ENCODE measurements around the gene STXBP5L.
"Not testable (repeated sequence)": the region's sequence is repeated elsewhere in the genome, so short reads cannot be mapped to it uniquely, and the experiment has no call there.

Gene STXBP5L

DNA sequence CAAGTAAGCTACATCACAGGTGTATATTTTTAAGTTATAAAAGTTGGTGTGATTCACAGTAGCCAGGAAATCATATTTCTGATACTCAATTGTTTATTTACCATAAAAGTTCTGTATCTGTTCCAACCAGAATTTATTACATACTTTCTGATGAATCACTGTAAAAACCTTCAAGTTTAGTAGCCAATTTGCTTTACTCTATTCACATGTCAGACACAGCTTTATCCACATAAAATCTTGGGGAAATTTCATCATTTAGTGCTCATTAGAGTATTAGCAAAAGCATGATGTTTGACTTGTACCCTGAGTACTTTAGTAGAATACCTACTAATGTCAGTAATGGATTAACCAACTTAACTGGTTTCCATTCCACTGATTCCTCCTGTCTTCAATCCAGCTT is 388.0 kb downstream of the STXBP5L start:
- no peak for TF ChIP-seq CTCF (IDR thresholded peaks at IDR 0.05; ENCODE audit: extremely low read depth, insufficient read depth, missing control alignments)
- in situ Hi-C loops (cut with MboI; ENCODE audit: low pct_unique_long_range_greater_than_20kb, low sequenced_read_pairs, unreplicated experiment) = no loop called here
- DNase-seq (ENCODE audit: low spot score) = no peak

- in situ Hi-C loops (cut with MboI; ENCODE audit: low pct_unique_long_range_greater_than_20kb, low sequenced_read_pairs, unreplicated experiment) = no loop called here
- TF ChIP-seq CTCF (IDR thresholded peaks at IDR 0.05; ENCODE audit: extremely low read depth, insufficient read depth, missing control alignments) = no peak
- no peak for DNase-seq (ENCODE audit: low spot score)
These were observed 416.3 kb downstream of the STXBP5L start for GRCh38 chr3:121324320-121324719.

GRCh38 chr3:121330118-121330517 is 422.1 kb downstream of the STXBP5L start:
- no peak for TF ChIP-seq CTCF (IDR thresholded peaks at IDR 0.05; ENCODE audit: extremely low read depth, insufficient read depth, missing control alignments)
- in situ Hi-C loops (cut with MboI; ENCODE audit: low pct_unique_long_range_greater_than_20kb, low sequenced_read_pairs, unreplicated experiment) = no loop called here
- DNase-seq (ENCODE audit: low spot score) = no peak

- in situ Hi-C loops (cut with MboI; ENCODE audit: low pct_unique_long_range_greater_than_20kb, low sequenced_read_pairs, unreplicated experiment) = no loop called here
- TF ChIP-seq CTCF (IDR thresholded peaks at IDR 0.05; ENCODE audit: extremely low read depth, insufficient read depth, missing control alignments) = no peak
- DNase-seq (ENCODE audit: low spot score) = no peak
These were observed 422.6 kb downstream of the STXBP5L start for GRCh38 chr3:121330634-121331033.

DNA sequence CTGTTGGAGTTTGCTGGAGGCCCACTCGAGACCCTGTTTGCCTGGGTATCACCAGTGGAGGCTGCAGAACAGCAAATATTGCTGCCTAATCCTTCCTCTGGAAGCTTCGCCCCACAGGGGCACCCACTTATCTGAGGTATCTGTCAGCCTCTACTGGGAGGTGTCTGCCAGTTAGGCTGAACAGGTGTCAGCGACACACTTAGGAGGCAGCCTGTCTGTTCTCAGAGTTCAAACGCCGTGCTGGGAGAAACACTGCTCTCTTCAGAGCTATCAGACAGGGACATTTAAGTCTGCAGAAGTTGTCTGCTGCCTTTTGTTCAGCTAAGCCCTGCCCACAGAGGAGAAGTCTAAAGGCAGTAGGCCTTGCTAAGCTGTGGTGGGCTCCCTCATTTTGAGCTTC is 448.0 kb downstream of the STXBP5L start:
- DNase-seq (ENCODE audit: low spot score); in situ Hi-C loops (cut with MboI; ENCODE audit: low pct_unique_long_range_greater_than_20kb, low sequenced_read_pairs, unreplicated experiment): not testable (repeated sequence)

- in situ Hi-C loops (cut with MboI; ENCODE audit: low pct_unique_long_range_greater_than_20kb, low sequenced_read_pairs, unreplicated experiment) = no loop called here
- no peak for TF ChIP-seq CTCF (IDR thresholded peaks at IDR 0.05; ENCODE audit: extremely low read depth, insufficient read depth, missing control alignments)
- no peak for DNase-seq (ENCODE audit: low spot score)
These were observed 454.2 kb downstream of the STXBP5L start for GRCh38 chr3:121362035-121362734.

DNA sequence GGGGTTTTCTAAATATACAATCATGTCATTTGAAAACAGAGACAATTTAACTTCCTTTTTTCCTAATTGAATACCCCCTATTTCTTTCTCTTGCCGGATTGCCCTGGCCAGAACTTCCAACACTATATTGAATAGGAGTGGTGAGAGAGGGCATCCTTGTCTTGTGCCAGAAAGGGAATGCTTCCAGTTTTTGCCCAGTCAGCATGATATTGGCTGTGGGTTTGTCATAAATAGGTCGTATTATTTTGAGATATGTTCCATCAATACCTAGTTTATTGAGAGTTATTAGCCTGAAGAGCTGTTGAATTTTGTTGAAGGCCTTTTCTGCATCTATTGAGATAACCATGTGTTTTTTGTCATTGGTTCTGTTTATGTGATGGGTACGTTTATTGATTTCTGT is 480.3 kb downstream of the STXBP5L start:
- DNase-seq (ENCODE audit: low spot score) = not testable (repeated sequence)

GRCh38 chr3:121395967-121396366 is 488.0 kb downstream of the STXBP5L start:
- in situ Hi-C loops (cut with MboI; ENCODE audit: low pct_unique_long_range_greater_than_20kb, low sequenced_read_pairs, unreplicated experiment); DNase-seq (ENCODE audit: low spot score): not testable (repeated sequence)

More for the DNA sequence above, 480.3 kb downstream of the STXBP5L start:
- in situ Hi-C loops (cut with MboI; ENCODE audit: low pct_unique_long_range_greater_than_20kb, low sequenced_read_pairs, unreplicated experiment) = not testable (repeated sequence)

DNA sequence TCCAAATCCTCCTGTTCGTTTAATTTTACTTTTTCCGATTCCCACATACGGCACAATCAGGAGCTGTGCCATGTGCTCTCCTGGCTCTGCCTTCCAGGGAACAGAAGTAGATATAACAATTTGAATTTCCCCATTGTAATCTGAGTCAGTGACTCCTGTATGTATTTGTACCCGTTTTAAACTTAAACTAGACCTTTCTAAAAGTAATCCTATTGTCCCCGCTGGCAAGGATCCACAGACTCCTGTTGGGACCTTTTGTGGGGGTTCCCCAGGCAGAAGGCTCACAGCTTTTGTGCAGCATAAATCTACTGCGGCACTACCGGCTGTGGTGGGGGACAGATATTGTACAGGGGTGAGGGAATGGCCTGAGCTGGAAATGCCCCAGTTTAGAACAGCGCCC is 490.0 kb downstream of the STXBP5L start:
- DNase-seq (ENCODE audit: low spot score); in situ Hi-C loops (cut with MboI; ENCODE audit: low pct_unique_long_range_greater_than_20kb, low sequenced_read_pairs, unreplicated experiment): not testable (repeated sequence)
